GM18511 (cell line): ENCODE data around the gene C10orf71.
A peak's percentile ranks its signal among the peaks of the same experiment; 100 is the strongest.

ENCODE experiments used
- ATAC-seq: cut with Tn5 transposase; IDR thresholded peaks from one replicate; pipeline ENCODE4 v1.9.1; 2021; ENCODE audit warnings: mild to moderate bottlenecking, moderate library complexity; ENCODE audit not compliant: unreplicated experiment

C10orf71 gene

GRCh38 chr10:49293208-49293603 lies 5.8 kb upstream of the C10orf71 start:
- no peak for ATAC-seq

- no peak for ATAC-seq
Observed at GRCh38 chr10:49294731-49295130, 4.2 kb upstream of the C10orf71 start.

GRCh38 chr10:49295297-49295696 lies 3.7 kb upstream of the C10orf71 start:
- no peak for ATAC-seq

- no peak for ATAC-seq
Observed at GRCh38 chr10:49296382-49296781, 2.6 kb upstream of the C10orf71 start.

GRCh38 chr10:49296836-49297235 lies 2.1 kb upstream of the C10orf71 start:
- ATAC-seq: no peak

- no peak for ATAC-seq
Observed at GRCh38 chr10:49297818-49298670, 926 bp upstream of the C10orf71 start.

- no peak for ATAC-seq
Observed at GRCh38 chr10:49298671-49298982, 343 bp upstream of the C10orf71 start.

- ATAC-seq: peak; percentile 83
Observed at GRCh38 chr10:49299816-49300139, 808 bp downstream of the C10orf71 start.

GRCh38 chr10:49300140-49300974 lies 1.4 kb downstream of the C10orf71 start:
- ATAC-seq: peak; percentile 89

GRCh38 chr10:49301302-49301701 lies 2.3 kb downstream of the C10orf71 start:
- no peak for ATAC-seq

GRCh38 chr10:49302088-49302487 lies 3.1 kb downstream of the C10orf71 start:
- no peak for ATAC-seq

- ATAC-seq: no peak
Observed at GRCh38 chr10:49303711-49304110, 4.7 kb downstream of the C10orf71 start.

- ATAC-seq: no peak
Observed at GRCh38 chr10:49304137-49304536, 5.2 kb downstream of the C10orf71 start.

- no peak for ATAC-seq
Observed at GRCh38 chr10:49307921-49308320, 9.0 kb downstream of the C10orf71 start.

- ATAC-seq: no peak
Observed at GRCh38 chr10:49308881-49309280, 9.9 kb downstream of the C10orf71 start.

- ATAC-seq: peak; percentile 70
Observed at GRCh38 chr10:49309691-49310411, 10.9 kb downstream of the C10orf71 start.

- ATAC-seq: peak; percentile 36
Observed at GRCh38 chr10:49310460-49310859, 11.5 kb downstream of the C10orf71 start.

GRCh38 chr10:49310901-49311554 lies 12.1 kb downstream of the C10orf71 start:
- ATAC-seq: no peak

- ATAC-seq: no peak
Observed at GRCh38 chr10:49311555-49312236, 12.7 kb downstream of the C10orf71 start.

GRCh38 chr10:49312246-49312869 lies 13.4 kb downstream of the C10orf71 start:
- ATAC-seq: no peak
